K562 (cell line): ENCODE measurements around the gene ADD2. TPM values are rescaled to one million over a fixed set of nuclear protein-coding genes. Genes with fewer than 3 reads are reported as not detected.

Experiments used
- ATAC-seq: fragments of 200-7000 bp; cut with Tn5 transposase; 3 replicates; pipeline ENCODE4 v1.9.1; 2020; ENCODE audit warnings: moderate library complexity
- BruUV-seq: library from RNA; stranded (reverse); fragments of 400-500 nt; replicated peaks from 2 replicates; lab custom pipeline; 2021; lab: Mats Ljungman, UMichigan
- CTCF ChIA-PET: fragments of 300-600 bp; formaldehyde crosslinking; extraction: SDS; loops from one replicate; lab custom pipeline; 2021; ENCODE audit warnings: low intra/inter-chr PET ratio; lab: Yijun Ruan, JAX
- POLR2A ChIA-PET: fragments of 300-600, 350-650 bp; sonication (Branson Sonifier 250); formaldehyde crosslinking; extraction: SDS; loops from one replicate; lab custom pipeline; 2021; ENCODE audit warnings: antibody characterized with exemption, inconsistent platforms; lab: Yijun Ruan, JAX
- DNase-seq, 4 experiments: peaks; one replicate each; pipeline versions ENCODE4 v3.0.0 to v3.0.0-alpha.2; 2011 to 2018; ENCODE audit warnings: low spot score in 3 of 4, mixed read lengths in 3 of 4; ENCODE audit errors: extremely low read depth in 1 of 4
- FAIRE-seq: peaks from 2 replicates; lab custom pipeline; 2011; peaks lifted over from hg19 to GRCh38; lab: Jason Lieb, UNC
- H2AFZ ChIP-seq: 2 replicates; pipeline ENCODE4 v1.6.0; 2011; ENCODE audit warnings: low read depth, low read length, control low read depth, inconsistent platforms
- H3K27ac ChIP-seq: fragments of 200-600 bp; 3 replicates; pipeline ENCODE4 v1.8.0; 2011; ENCODE audit warnings: low read depth, mild to moderate bottlenecking, control low read depth, inconsistent platforms, low read length, moderate library complexity, mixed read lengths; ENCODE audit errors: extremely low read depth
- H3K27me3 ChIP-seq, 2 experiments: fragments of 300-600 bp in 1 of 2; 2 replicates in 1 of 2; 3 replicates in 1 of 2; pipeline versions ENCODE4 v1.6.0 to v1.8.0; 2011; ENCODE audit warnings: inconsistent platforms in 2 of 2, low read length in 2 of 2, mild to moderate bottlenecking in 1 of 2, mixed read lengths in 1 of 2, moderate library complexity in 1 of 2; ENCODE audit not compliant: control insufficient read depth in 2 of 2, insufficient read depth in 2 of 2
- H3K36me3 ChIP-seq: fragments of 300-600 bp; 3 replicates; pipeline ENCODE4 v1.8.0; 2011; ENCODE audit warnings: mild to moderate bottlenecking, low read length, inconsistent platforms; ENCODE audit not compliant: control insufficient read depth, insufficient read depth
- H3K4me1 ChIP-seq, 2 experiments: fragments of 200-600 bp in 1 of 2; replicated peaks in 1 of 2; 2 replicates in 1 of 2; 3 replicates in 1 of 2; pipeline versions ENCODE4 v1.5.1 to v1.8.0; 2011; ENCODE audit warnings: inconsistent platforms in 2 of 2, low read length in 2 of 2, mild to moderate bottlenecking in 1 of 2, mixed read lengths in 1 of 2, moderate library complexity in 1 of 2; ENCODE audit not compliant: control insufficient read depth in 2 of 2, insufficient read depth in 2 of 2
- H3K4me2 ChIP-seq: 2 replicates; pipeline ENCODE4 v1.6.1; 2011; ENCODE audit warnings: low read length, control low read depth, inconsistent platforms, mixed read lengths; ENCODE audit not compliant: insufficient read depth
- H3K4me3 ChIP-seq: fragments of 200-600 bp; sonication (generic), shearing (Covaris generic); 2 replicates; pipeline ENCODE4 v1.5.1; 2016; ENCODE audit warnings: control low read depth, inconsistent platforms
- H3K79me2 ChIP-seq: fragments of 200-600 bp; 3 replicates; pipeline ENCODE4 v1.8.0; 2011; ENCODE audit warnings: low read length, inconsistent platforms; ENCODE audit not compliant: control insufficient read depth, insufficient read depth
- H3K9ac ChIP-seq, 2 experiments: 2 replicates each; pipeline versions ENCODE4 v1.6.0 to v1.6.1; 2011; ENCODE audit warnings: low read depth in 2 of 2, low read length in 2 of 2, control low read depth in 1 of 2, inconsistent platforms in 1 of 2, mild to moderate bottlenecking in 1 of 2, mixed read lengths in 1 of 2; ENCODE audit not compliant: insufficient read depth in 1 of 2
- H3K9me1 ChIP-seq: one replicate; pipeline ENCODE4 v1.6.0; 2011; ENCODE audit warnings: inconsistent platforms, mild to moderate bottlenecking, low read length, moderate library complexity; ENCODE audit not compliant: control insufficient read depth, insufficient read depth
- H3K9me3 ChIP-seq: replicated peaks from 2 replicates; pipeline ENCODE4 v1.5.1; 2011; ENCODE audit warnings: low read depth, low read length, inconsistent platforms; ENCODE audit not compliant: control insufficient read depth, insufficient read depth
- H4K20me1 ChIP-seq: replicated peaks from 2 replicates; pipeline ENCODE4 v1.6.1; 2011; ENCODE audit warnings: low read length, inconsistent platforms, mixed read lengths; ENCODE audit not compliant: control insufficient read depth, insufficient read depth
- FOXK1 ChIP-seq: sonication (generic); formaldehyde crosslinking; IDR thresholded peaks from 2 replicates; pipeline ENCODE4 v1.8.0; 2022; ENCODE audit warnings: missing genetic modification reagents, mild to moderate bottlenecking, borderline replicate concordance
- HDAC2 ChIP-seq: fragments of 450-650 bp; IDR thresholded peaks from 2 replicates; pipeline ENCODE4 v1.6.1; 2016; ENCODE audit warnings: mild to moderate bottlenecking
- HDAC3 ChIP-seq: fragments of 450-650 bp; IDR thresholded peaks from 2 replicates; pipeline ENCODE4 v1.6.1; 2018; ENCODE audit warnings: borderline replicate concordance, mild to moderate bottlenecking, moderate library complexity; ENCODE audit not compliant: partially characterized antibody
- HDGF ChIP-seq: fragments of 450-650 bp; IDR thresholded peaks from 2 replicates; pipeline ENCODE4 v1.6.1; 2016
- PML ChIP-seq: IDR thresholded peaks from 2 replicates; pipeline ENCODE4 v1.6.1; 2012; ENCODE audit warnings: low read length, inconsistent platforms
- SETDB1 ChIP-seq: IDR thresholded peaks from one replicate; pipeline ENCODE4 v1.6.1; 2012; ENCODE audit warnings: low read length, control low read depth, inconsistent platforms
- SIX5 ChIP-seq, 2 experiments: IDR thresholded peaks; 2 replicates each; pipeline ENCODE4 v1.6.1; 2011; ENCODE audit warnings: low read length in 2 of 2, borderline replicate concordance in 1 of 2, low read depth in 1 of 2, mild to moderate bottlenecking in 1 of 2, moderate library complexity in 1 of 2; ENCODE audit not compliant: insufficient read depth in 1 of 2
- TCF3 ChIP-seq: sonication (generic); formaldehyde crosslinking; IDR thresholded peaks from 2 replicates; pipeline ENCODE4 v1.4.0; 2020; ENCODE audit warnings: mild to moderate bottlenecking, missing genetic modification reagents
- ZC3H4 ChIP-seq: sonication (generic); formaldehyde crosslinking; IDR thresholded peaks from 2 replicates; pipeline ENCODE4 v1.9.0; 2021; ENCODE audit warnings: missing genetic modification reagents, borderline replicate concordance
- ZFX ChIP-seq: sonication (generic); formaldehyde crosslinking; IDR thresholded peaks from 2 replicates; pipeline ENCODE4 v1.8.0; 2022; ENCODE audit warnings: mild to moderate bottlenecking, missing genetic modification reagents, moderate library complexity
- ZNF696 ChIP-seq: fragments of 250-450 bp; sonication (Bioruptor Pico); conservative IDR thresholded peaks from 2 replicates; pipeline ENCODE4 v1.4.0; 2020; ENCODE audit warnings: mild to moderate bottlenecking, moderate library complexity
- WGBS: fragments of 100-300 bp; shearing (Covaris generic); methylation state at CpG from one replicate; pipeline ENCODE4 v1.1.6; 2016; ENCODE audit warnings: low coverage, mixed read lengths; ENCODE audit not compliant: insufficient coverage; ENCODE audit errors: missing lambda C conversion rate; 5-methylcytosine and 5-hydroxymethylcytosine counted together
- in situ Hi-C: fragments of 300-500 bp; cut with MboI; formaldehyde crosslinking; loops from 4 replicates; pipeline ENCODE4 v1.15.0; 2018; ENCODE audit warnings: inconsistent platforms, mixed read lengths
- intact Hi-C: fragments of 100-400 bp; cut with micrococcal nuclease; formaldehyde crosslinking; loops from 2 replicates; pipeline ENCODE4 v1.14.2; 2022
- polyA plus RNA-seq, 8 experiments: library from polyadenylated mRNA; depleted of rRNA in 4 of 8; stranded (reverse) in 5 of 8; unstranded in 3 of 8; fragments of >200 nt; fragmentation: Nextera tagmentation in 2 of 8; fragmentation: Illumina TruSeq in 1 of 8; extraction: Ambion mirVana in 2 of 8; extraction: Trizol in 1 of 8; gene quantifications; 2 replicates each; pipeline versions ENCODE4 v1.2.1 to v1.2.3, GENCODE V29; 2011 to 2014; ENCODE audit warnings: inconsistent platforms in 1 of 8, missing spikeins in 1 of 8
- total RNA-seq, 7 experiments: library from RNA; depleted of rRNA in 6 of 7; stranded (reverse); fragments of >200 nt in 6 of 7; fragmentation: Illumina TruSeq in 2 of 7; extraction: Trizol in 2 of 7; gene quantifications; 2 replicates each; pipeline versions ENCODE4 v1.2.1 to v1.2.3, GENCODE V29; 2011 to 2021; ENCODE audit warnings: low replicate concordance in 1 of 7
- TF ChIP-seq, protein P1 (sequence below): fragments of 250-450 bp; sonication (Bioruptor Pico); IDR thresholded peaks from 2 replicates; pipeline ENCODE4 v1.5.1; 2021; ENCODE audit warnings: mild to moderate bottlenecking
- TF ChIP-seq, protein P2 (sequence below): fragments of 450-650 bp; IDR thresholded peaks from 2 replicates; pipeline ENCODE4 v1.6.1; 2014; ENCODE audit warnings: low read depth, mild to moderate bottlenecking, moderate library complexity, borderline replicate concordance
- TF ChIP-seq, protein P3 (sequence below): fragments of 450-650 bp; IDR thresholded peaks from 2 replicates; pipeline ENCODE4 v1.6.1; 2016; ENCODE audit warnings: antibody characterized with exemption
- TF ChIP-seq, protein P4 (sequence below): sonication (generic); formaldehyde crosslinking; IDR thresholded peaks from 2 replicates; pipeline ENCODE4 v1.8.1; 2023; ENCODE audit warnings: mild to moderate bottlenecking, missing genetic modification reagents

The ADD2 gene
- total and polyA plus RNA-seq, 9 of the 15 experiments (the other 6 are each of a cell fraction or from before 2014, with no cell fraction given), result 3.5 to 63.0 (median 36.2) TPM

DNA sequence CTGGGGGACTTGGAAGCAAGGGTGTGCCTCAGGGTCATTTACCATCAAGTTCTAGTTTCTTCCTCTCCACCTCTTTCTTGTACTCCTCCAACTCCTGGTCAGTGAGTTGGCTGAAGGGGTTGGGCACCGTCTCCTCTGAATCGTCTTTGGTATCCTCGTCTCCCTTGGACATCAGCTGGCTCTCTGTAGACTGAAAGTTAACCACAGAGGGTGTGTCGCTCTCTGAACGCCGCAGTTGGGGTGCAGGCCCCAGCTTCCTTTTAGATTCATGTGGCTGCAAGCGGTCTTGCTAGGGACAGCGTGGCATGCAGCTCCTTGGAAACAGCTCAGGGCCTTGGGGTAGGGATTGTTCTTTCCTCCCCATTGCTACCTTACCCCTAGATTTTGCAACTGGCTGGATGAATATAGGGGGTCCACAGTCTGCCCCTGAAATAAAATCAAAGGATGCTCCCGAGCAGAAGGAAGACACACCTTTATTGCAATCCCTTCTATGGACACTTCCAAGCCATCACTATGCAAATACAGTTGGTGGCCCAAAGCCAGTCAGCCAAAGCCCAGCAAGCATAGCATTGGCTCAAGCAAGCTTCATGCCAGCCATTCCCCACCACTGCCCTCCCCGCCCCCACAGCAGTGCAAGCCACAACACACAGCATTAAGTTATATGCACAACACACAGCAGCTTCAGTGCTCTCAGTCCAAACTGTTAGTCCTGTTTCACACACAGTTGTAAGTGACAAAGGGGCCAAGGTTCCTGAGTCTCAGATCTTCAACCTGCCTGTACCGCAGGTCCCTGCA is 93.2 kb downstream of the ADD2 start:
- Histone ChIP-seq H3K79me2 (no peaks in the 10 kb centered on the region), H3K9ac (no peak overlapping the region), H3K4me1 (peaks cover 0 to 3% of the 10 kb centered on the region in 2 experiments; a peak in 2 of 5 replicates), H3K9me3 (no peaks in the 10 kb centered on the region), H3K36me3 (peaks cover 58% of the 10 kb centered on the region), H3K4me3 (no peak overlapping the region), H3K27ac (no peak overlapping the region), H3K4me2 (no peak overlapping the region), H3K9me1 (no peaks in the 10 kb centered on the region), H4K20me1 (no peaks in the 10 kb centered on the region; the same call in 1 of the 2 replicates), H3K27me3 (no peaks in the 10 kb centered on the region), H2AFZ (no peak overlapping the region)
- ATAC-seq (no peak), DNase-seq (no peak), FAIRE-seq (no peak)
- intact Hi-C loops, result no loop called here
- ChIA-PET CTCF (no interaction called here), POLR2A (interaction anchor here (0.8 to 1.1 kb wide), 4 partner anchors 8 to 381 kb away, joined by 3 to 4 read pairs (median 3); partner anchors contain the start of gene SNRPG)
- WGBS, result 89% methylated on average over 11 of the region's 11 CpGs
- in situ Hi-C loops, result no loop called here
- no TSS peak for BruUV-seq
- TF ChIP-seq HDAC3, result no peak
- TF ChIP-seq HDGF, result no peak
- no peak for TF ChIP-seq ZNF696 (CRISPR knock-in tag)
- TF ChIP-seq, protein P1, sequence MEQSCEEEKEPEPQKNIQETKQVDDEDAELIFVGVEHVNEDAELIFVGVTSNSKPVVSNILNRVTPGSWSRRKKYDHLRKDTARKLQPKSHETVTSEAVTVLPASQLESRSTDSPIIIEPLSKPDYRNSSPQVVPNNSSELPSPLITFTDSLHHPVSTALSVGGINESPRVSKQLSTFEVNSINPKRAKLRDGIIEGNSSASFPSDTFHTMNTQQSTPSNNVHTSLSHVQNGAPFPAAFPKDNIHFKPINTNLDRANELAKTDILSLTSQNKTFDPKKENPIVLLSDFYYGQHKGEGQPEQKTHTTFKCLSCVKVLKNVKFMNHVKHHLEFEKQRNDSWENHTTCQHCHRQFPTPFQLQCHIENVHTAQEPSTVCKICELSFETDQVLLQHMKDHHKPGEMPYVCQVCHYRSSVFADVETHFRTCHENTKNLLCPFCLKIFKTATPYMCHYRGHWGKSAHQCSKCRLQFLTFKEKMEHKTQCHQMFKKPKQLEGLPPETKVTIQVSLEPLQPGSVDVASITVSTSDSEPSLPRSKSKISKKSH (CRISPR knock-in tag), result no peak
- no peak for TF ChIP-seq ZFX (CRISPR knock-in tag)
- no peak for TF ChIP-seq SIX5 (IDR thresholded peaks at IDR 0.05; ENCODE audit: borderline replicate concordance in 1 of 2, insufficient read depth in 1 of 2, low read depth in 1 of 2, low read length in 2 of 2)
- no peak for TF ChIP-seq FOXK1 (CRISPR knock-in tag)
- no peak for TF ChIP-seq PML
- TF ChIP-seq TCF3 (CRISPR knock-in tag), result no peak
- TF ChIP-seq, protein P2, sequence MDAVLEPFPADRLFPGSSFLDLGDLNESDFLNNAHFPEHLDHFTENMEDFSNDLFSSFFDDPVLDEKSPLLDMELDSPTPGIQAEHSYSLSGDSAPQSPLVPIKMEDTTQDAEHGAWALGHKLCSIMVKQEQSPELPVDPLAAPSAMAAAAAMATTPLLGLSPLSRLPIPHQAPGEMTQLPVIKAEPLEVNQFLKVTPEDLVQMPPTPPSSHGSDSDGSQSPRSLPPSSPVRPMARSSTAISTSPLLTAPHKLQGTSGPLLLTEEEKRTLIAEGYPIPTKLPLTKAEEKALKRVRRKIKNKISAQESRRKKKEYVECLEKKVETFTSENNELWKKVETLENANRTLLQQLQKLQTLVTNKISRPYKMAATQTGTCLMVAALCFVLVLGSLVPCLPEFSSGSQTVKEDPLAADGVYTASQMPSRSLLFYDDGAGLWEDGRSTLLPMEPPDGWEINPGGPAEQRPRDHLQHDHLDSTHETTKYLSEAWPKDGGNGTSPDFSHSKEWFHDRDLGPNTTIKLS, result no peak
- TF ChIP-seq, protein P3, sequence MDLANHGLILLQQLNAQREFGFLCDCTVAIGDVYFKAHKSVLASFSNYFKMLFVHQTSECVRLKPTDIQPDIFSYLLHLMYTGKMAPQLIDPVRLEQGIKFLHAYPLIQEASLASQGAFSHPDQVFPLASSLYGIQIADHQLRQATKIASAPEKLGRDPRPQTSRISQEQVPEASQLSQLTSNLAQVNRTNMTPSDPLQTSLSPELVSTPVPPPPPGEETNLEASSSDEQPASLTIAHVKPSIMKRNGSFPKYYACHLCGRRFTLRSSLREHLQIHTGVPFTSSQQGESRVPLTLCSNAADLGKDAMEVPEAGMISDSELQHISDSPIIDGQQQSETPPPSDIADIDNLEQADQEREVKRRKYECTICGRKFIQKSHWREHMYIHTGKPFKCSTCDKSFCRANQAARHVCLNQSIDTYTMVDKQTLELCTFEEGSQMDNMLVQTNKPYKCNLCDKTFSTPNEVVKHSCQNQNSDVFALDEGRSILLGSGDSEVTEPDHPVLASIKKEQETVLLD, result no peak
- TF ChIP-seq, protein P4, sequence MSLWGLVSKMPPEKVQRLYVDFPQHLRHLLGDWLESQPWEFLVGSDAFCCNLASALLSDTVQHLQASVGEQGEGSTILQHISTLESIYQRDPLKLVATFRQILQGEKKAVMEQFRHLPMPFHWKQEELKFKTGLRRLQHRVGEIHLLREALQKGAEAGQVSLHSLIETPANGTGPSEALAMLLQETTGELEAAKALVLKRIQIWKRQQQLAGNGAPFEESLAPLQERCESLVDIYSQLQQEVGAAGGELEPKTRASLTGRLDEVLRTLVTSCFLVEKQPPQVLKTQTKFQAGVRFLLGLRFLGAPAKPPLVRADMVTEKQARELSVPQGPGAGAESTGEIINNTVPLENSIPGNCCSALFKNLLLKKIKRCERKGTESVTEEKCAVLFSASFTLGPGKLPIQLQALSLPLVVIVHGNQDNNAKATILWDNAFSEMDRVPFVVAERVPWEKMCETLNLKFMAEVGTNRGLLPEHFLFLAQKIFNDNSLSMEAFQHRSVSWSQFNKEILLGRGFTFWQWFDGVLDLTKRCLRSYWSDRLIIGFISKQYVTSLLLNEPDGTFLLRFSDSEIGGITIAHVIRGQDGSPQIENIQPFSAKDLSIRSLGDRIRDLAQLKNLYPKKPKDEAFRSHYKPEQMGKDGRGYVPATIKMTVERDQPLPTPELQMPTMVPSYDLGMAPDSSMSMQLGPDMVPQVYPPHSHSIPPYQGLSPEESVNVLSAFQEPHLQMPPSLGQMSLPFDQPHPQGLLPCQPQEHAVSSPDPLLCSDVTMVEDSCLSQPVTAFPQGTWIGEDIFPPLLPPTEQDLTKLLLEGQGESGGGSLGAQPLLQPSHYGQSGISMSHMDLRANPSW (CRISPR knock-in tag), result no peak
- TF ChIP-seq HDAC2, result no peak
- TF ChIP-seq SETDB1, result no peak
- no peak for TF ChIP-seq ZC3H4
